Measurements from ENCODE around the gene CDKL2.
A peak's percentile ranks its signal among the peaks of the same experiment; 100 is the strongest.
"Not testable (repeated sequence)": the region's sequence is repeated elsewhere in the genome, so short reads cannot be mapped to it uniquely, and the experiment has no call there.

The CDKL2 gene

DNA sequence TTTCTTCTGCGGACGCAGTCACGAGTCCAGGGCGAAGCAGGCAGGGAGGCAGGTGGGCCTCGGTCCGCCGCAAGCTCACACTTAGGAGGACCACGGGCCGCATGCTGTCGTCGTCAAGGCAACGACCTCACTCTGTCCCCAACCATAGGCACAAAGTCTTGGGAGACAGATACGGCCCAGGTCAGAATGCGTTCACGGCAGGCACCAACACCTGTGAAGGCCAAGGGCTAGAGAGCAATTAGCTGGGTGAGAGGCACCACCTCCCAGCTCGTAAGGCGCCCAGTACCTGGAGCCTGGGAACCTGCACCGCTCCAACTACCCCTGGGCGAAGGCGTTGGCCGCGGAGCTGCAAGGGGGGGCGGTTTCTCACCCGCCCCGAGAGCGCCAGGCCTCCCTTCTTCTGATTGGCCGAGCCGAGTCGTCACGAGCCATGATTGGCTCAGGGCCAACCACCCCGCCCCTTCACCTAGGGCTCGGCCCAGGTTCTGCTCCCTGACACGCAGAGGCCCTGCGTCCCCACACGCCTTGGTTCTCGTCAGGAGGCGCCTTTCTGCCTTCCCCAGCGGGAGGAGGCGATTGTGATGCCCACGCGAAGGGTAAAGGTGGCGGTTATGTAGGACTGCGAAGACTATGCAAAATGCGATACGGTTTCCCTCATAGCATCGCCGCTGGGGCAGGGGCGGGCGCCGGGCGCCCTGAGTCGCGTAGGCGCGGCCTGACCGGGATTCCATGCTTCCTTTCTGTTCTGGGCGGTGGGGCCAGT is at the start of gene CDKL2:
Gene CDKL2 (minus strand): TSS at position 355 of the 763 bp plus-strand sequence. CDS start 4,540 bp downstream, outside the sequence.
- H3K36me3 ChIP-seq (ENCODE audit: insufficient read depth, low read length), result no peaks in the 10 kb centered on the region
- H3K4me1 ChIP-seq (ENCODE audit: insufficient read depth, low read length), result peaks cover 9% of the 10 kb centered on the region
- H3K9ac ChIP-seq (ENCODE audit: low read length), result peak within 1 kb of the TSS; percentile 69
- H3K4me3 ChIP-seq (ENCODE audit: low read depth in 1 of 2, low read length in 2 of 2), result peak within 1 kb of the TSS; percentile 51 to 99
- no peak within 1 kb of the TSS for H3K27ac ChIP-seq (ENCODE audit: low read depth, low read length)
- H3K9me3 ChIP-seq (ENCODE audit: low read length), result no peaks in the 10 kb centered on the region
- no peaks in the 10 kb centered on the region for H3K27me3 ChIP-seq (ENCODE audit: control insufficient read depth in 1 of 2, insufficient read depth in 2 of 2, low read length in 2 of 2)

GRCh38 chr4:75678965-75679364 is 48.6 kb upstream of the CDKL2 start:
- Histone ChIP-seq H3K4me1 (ENCODE audit: insufficient read depth, low read length) (peaks cover 4% of the 10 kb centered on the region), H3K36me3 (ENCODE audit: insufficient read depth, low read length) (no peaks in the 10 kb centered on the region), H3K4me3 (ENCODE audit: low read depth in 1 of 2, low read length in 2 of 2) (no peak overlapping the region), H3K27me3 (ENCODE audit: control insufficient read depth in 1 of 2, insufficient read depth in 2 of 2, low read length in 2 of 2) (no peaks in the 10 kb centered on the region), H3K9me3 (ENCODE audit: low read length) (no peaks in the 10 kb centered on the region), H3K27ac (ENCODE audit: low read depth, low read length) (no peak overlapping the region), H3K9ac (ENCODE audit: low read length) (no peak overlapping the region)

GRCh38 chr4:75678473-75678872 is 48.1 kb upstream of the CDKL2 start:
- Histone ChIP-seq H3K27ac (ENCODE audit: low read depth, low read length) (no peak overlapping the region), H3K4me1 (ENCODE audit: insufficient read depth, low read length) (peaks cover 8% of the 10 kb centered on the region), H3K9me3 (ENCODE audit: low read length) (no peaks in the 10 kb centered on the region), H3K9ac (ENCODE audit: low read length) (no peak overlapping the region), H3K27me3 (ENCODE audit: control insufficient read depth in 1 of 2, insufficient read depth in 2 of 2, low read length in 2 of 2) (no peaks in the 10 kb centered on the region), H3K4me3 (ENCODE audit: low read depth in 1 of 2, low read length in 2 of 2) (no peak overlapping the region), H3K36me3 (ENCODE audit: insufficient read depth, low read length) (no peaks in the 10 kb centered on the region)

GRCh38 chr4:75675004-75675531 is 44.7 kb upstream of the CDKL2 start:
- H3K9ac ChIP-seq (ENCODE audit: low read length), result no peak overlapping the region
- no peak overlapping the region for H3K27ac ChIP-seq (ENCODE audit: low read depth, low read length)
- no peaks in the 10 kb centered on the region for H3K27me3 ChIP-seq (ENCODE audit: control insufficient read depth in 1 of 2, insufficient read depth in 2 of 2, low read length in 2 of 2)

DNA sequence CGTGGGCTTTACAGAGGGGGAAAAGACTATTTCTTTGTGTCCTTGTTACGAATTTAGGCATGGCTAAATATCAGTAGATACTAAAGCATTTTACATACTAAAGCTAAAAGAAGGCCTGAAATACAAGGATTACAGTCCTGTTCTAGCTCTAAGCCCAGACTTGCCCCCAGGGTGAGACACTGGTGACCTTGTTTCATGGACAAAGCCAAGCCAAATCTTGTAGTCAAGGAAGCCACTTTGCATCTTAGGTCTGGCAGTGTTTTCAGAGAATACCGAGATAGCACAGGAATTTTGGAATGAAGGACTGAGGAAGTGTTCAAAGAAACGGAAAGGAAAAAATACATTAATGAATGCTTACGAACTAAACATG is 43.6 kb upstream of the CDKL2 start:
- peaks cover 34% of the 10 kb centered on the region for H3K4me1 ChIP-seq (ENCODE audit: insufficient read depth, low read length)
- H3K27ac ChIP-seq (ENCODE audit: low read depth, low read length), result peak overlapping the region; percentile 99
- no peaks in the 10 kb centered on the region for H3K27me3 ChIP-seq (ENCODE audit: control insufficient read depth in 1 of 2, insufficient read depth in 2 of 2, low read length in 2 of 2)
- H3K9me3 ChIP-seq (ENCODE audit: low read length), result no peaks in the 10 kb centered on the region
- H3K36me3 ChIP-seq (ENCODE audit: insufficient read depth, low read length), result no peaks in the 10 kb centered on the region
- H3K9ac ChIP-seq (ENCODE audit: low read length), result peak overlapping the region; percentile 95
- H3K4me3 ChIP-seq (ENCODE audit: low read depth in 1 of 2, low read length in 2 of 2), result peak overlapping the region; percentile 90 to 95

More at GRCh38 chr4:75675004-75675531, 44.7 kb upstream of the CDKL2 start:
- Histone ChIP-seq H3K36me3 (ENCODE audit: insufficient read depth, low read length) (no peaks in the 10 kb centered on the region), H3K4me3 (ENCODE audit: low read depth in 1 of 2, low read length in 2 of 2) (no peak overlapping the region), H3K9me3 (ENCODE audit: low read length) (no peaks in the 10 kb centered on the region), H3K4me1 (ENCODE audit: insufficient read depth, low read length) (peaks cover 23% of the 10 kb centered on the region)

DNA sequence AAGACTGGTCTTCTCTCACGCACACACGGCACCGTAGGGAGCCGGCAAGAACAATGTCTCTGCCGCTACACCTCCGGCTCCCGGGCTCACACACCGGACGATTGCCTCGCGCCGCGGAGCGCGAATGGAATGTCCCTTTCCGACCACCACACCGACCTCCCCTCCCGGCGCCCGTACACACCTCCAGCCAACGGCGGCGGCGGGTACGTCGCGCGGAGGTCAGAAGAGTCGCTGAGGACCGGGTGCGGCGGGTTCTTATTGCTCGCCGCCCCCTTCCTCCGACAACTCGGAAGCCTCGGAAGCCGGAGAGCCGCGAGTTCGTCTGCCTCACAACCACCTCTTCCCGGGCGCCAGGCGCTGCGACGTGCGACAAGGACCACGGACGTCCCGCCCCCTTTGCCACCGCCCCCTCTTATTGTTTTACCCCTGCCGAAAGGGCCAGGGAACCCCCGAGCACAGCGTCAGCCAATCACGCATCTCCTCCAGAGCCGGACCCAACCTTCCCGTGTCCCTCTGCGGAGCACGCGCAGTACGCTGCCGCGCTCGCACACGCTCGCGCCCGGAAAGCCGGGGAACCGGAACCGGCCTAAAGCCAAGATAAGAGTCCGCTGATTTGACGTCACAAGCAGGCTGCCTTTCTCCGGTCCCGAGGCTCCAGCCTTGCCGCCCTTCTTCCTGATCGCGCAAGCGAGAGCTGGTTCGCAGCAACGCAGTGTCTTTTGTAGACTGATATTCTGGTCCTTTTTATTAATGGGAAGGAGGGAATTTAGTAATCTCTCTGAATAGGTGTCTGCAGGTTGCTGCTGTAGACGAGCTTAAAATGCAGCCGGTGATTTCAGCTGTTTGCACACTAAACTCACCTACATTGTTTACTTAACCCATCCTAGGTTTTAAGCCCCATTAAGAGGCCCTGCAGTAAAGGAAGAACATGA is 43.0 kb upstream of the CDKL2 start, which contains the start of gene G3BP2:
Gene G3BP2 (minus strand): TSS at position 385 of the 932 bp plus-strand sequence. CDS start 11,386 bp downstream, outside the sequence.
- Histone ChIP-seq H3K4me1 (ENCODE audit: insufficient read depth, low read length) (peaks cover 34% of the 10 kb centered on the region), H3K9me3 (ENCODE audit: low read length) (no peaks in the 10 kb centered on the region), H3K27me3 (ENCODE audit: control insufficient read depth in 1 of 2, insufficient read depth in 2 of 2, low read length in 2 of 2) (no peaks in the 10 kb centered on the region), H3K9ac (ENCODE audit: low read length) (peak within 1 kb of the TSS; percentile 95), H3K27ac (ENCODE audit: low read depth, low read length) (peak within 1 kb of the TSS; percentile 99), H3K4me3 (ENCODE audit: low read depth in 1 of 2, low read length in 2 of 2) (peak within 1 kb of the TSS; percentile 90 to 95), H3K36me3 (ENCODE audit: insufficient read depth, low read length) (no peaks in the 10 kb centered on the region)

DNA sequence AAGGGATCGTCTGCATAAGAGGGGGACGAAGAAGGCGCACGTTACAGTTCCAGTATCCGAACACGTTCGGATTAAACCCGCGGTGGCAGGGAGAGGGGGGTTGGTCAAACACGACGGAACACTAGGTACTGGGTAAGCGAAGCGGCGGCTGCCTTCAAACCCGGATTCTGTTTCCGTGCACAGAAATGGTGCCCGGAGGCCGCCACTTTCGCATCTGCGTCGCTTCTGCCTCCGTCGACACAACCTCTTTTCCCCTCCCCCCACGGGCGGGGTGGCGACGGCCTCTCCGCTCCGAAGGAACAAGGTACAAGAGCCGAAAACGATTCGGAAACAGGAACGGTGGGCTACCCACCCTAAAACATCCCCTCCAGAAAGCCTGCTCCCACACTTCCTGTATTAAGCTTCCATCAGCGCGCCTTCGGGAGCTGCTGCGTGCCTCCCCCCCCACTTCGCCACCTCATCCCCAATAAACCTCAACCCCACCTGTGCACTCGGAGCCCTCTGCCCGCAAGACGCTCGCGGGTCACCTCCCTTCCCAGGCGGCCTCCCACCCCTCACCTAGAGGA is 42.2 kb upstream of the CDKL2 start:
- Histone ChIP-seq H3K4me3 (ENCODE audit: low read depth in 1 of 2, low read length in 2 of 2) (peak overlapping the region; percentile 90 to 95), H3K9ac (ENCODE audit: low read length) (peak overlapping the region; percentile 95), H3K4me1 (ENCODE audit: insufficient read depth, low read length) (peaks cover 34% of the 10 kb centered on the region), H3K36me3 (ENCODE audit: insufficient read depth, low read length) (no peaks in the 10 kb centered on the region), H3K27me3 (ENCODE audit: control insufficient read depth in 1 of 2, insufficient read depth in 2 of 2, low read length in 2 of 2) (no peaks in the 10 kb centered on the region), H3K27ac (ENCODE audit: low read depth, low read length) (peak overlapping the region; percentile 99), H3K9me3 (ENCODE audit: low read length) (no peaks in the 10 kb centered on the region)

GRCh38 chr4:75671802-75672421 is 41.6 kb upstream of the CDKL2 start:
- H3K27ac ChIP-seq (ENCODE audit: low read depth, low read length), result peak overlapping the region; percentile 99
- H3K9me3 ChIP-seq (ENCODE audit: low read length), result no peaks in the 10 kb centered on the region
- peak overlapping the region; percentile 95 for H3K9ac ChIP-seq (ENCODE audit: low read length)
- peak overlapping the region; percentile 90 to 95 for H3K4me3 ChIP-seq (ENCODE audit: low read depth in 1 of 2, low read length in 2 of 2)
- peaks cover 34% of the 10 kb centered on the region for H3K4me1 ChIP-seq (ENCODE audit: insufficient read depth, low read length)
- H3K36me3 ChIP-seq (ENCODE audit: insufficient read depth, low read length), result no peaks in the 10 kb centered on the region
- H3K27me3 ChIP-seq (ENCODE audit: control insufficient read depth in 1 of 2, insufficient read depth in 2 of 2, low read length in 2 of 2), result no peaks in the 10 kb centered on the region

DNA sequence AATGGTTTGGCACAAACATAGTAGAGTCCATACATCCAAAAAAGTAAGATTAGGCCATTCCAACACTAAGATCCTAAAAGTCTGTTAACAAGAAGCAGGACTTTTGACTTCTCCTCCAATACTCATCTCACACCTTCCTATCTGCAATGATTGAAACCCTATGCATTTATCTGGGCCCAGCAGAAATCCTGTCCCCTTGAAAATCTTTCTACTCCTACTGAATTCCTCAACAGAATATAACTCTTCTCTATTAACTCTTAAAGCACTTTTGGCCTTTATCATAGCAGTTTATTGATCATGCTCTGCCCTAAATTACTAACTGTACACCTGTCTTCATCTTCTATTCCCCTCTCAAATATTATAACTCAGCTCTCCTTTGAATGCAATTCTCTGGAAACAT is 38.3 kb upstream of the CDKL2 start:
- no peak overlapping the region for H3K9ac ChIP-seq (ENCODE audit: low read length)
- no peaks in the 10 kb centered on the region for H3K27me3 ChIP-seq (ENCODE audit: control insufficient read depth in 1 of 2, insufficient read depth in 2 of 2, low read length in 2 of 2)
- H3K9me3 ChIP-seq (ENCODE audit: low read length), result no peaks in the 10 kb centered on the region
- peaks cover 32% of the 10 kb centered on the region for H3K4me1 ChIP-seq (ENCODE audit: insufficient read depth, low read length)
- no peaks in the 10 kb centered on the region for H3K36me3 ChIP-seq (ENCODE audit: insufficient read depth, low read length)
- H3K27ac ChIP-seq (ENCODE audit: low read depth, low read length), result no peak overlapping the region
- H3K4me3 ChIP-seq (ENCODE audit: low read depth in 1 of 2, low read length in 2 of 2), result no peak overlapping the region

DNA sequence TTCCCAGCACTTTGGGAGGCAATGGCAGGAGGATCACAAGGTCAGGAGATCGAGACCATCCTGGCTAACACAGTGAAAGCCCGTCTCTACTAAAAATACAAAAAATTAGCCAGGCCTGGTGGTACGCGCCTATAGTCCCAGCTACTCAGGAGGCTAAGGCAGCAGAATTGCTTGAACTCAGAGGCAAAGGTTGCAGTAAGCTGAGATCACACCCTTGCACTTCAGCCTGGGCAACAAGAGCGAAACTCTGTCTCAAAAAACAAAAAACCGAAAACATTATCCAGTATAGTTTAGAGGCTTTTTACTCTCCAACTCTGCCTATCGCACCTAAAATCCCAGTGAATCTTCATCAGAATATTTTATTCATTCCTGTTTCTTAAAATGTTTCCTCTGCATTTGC is 37.3 kb upstream of the CDKL2 start:
- H3K36me3 ChIP-seq (ENCODE audit: insufficient read depth, low read length); H3K9ac ChIP-seq (ENCODE audit: low read length); H3K9me3 ChIP-seq (ENCODE audit: low read length); H3K27ac ChIP-seq (ENCODE audit: low read depth, low read length); H3K27me3 ChIP-seq (ENCODE audit: control insufficient read depth in 1 of 2, insufficient read depth in 2 of 2, low read length in 2 of 2); H3K4me3 ChIP-seq (ENCODE audit: low read depth in 1 of 2, low read length in 2 of 2): not testable (repeated sequence)
- peaks cover 32% of the 10 kb centered on the region for H3K4me1 ChIP-seq (ENCODE audit: insufficient read depth, low read length)

All from muscle layer of colon (tissue), 2 donors.